GM12878 (cell line): ENCODE results near the gene FOXP4.

Experiments used
- GATAD2B ChIP-seq: fragments of 450-650 bp; conservative IDR thresholded peaks from 2 replicates; pipeline ENCODE4 v1.6.1; 2017; ENCODE audit warnings: low read depth, mild to moderate bottlenecking, moderate library complexity
- HCFC1 ChIP-seq: fragments of 150-350 bp; IDR thresholded peaks from 2 replicates; pipeline ENCODE4 v1.6.1; 2014; ENCODE audit warnings: low read length
- JUNB ChIP-seq: IDR thresholded peaks from 2 replicates; pipeline ENCODE4 v1.6.1; 2016; ENCODE audit warnings: antibody characterized with exemption, mild to moderate bottlenecking
- NR2C1 ChIP-seq: fragments of 450-650 bp; IDR thresholded peaks from 2 replicates; pipeline ENCODE4 v1.6.1; 2017; ENCODE audit warnings: antibody characterized with exemption, mild to moderate bottlenecking, moderate library complexity
- NRF1 ChIP-seq: conservative IDR thresholded peaks from 2 replicates; pipeline ENCODE4 v1.6.1; 2011; ENCODE audit warnings: mild to moderate bottlenecking, low read depth, low read length, improper control_type of control experiment
- POLR2AphosphoS2 ChIP-seq: IDR thresholded peaks from 2 replicates; pipeline ENCODE4 v1.6.1; 2011; ENCODE audit warnings: low read depth, mild to moderate bottlenecking, low read length, improper control_type of control experiment, moderate library complexity
- RB1 ChIP-seq: fragments of 450-650 bp; formaldehyde crosslinking; IDR thresholded peaks from 2 replicates; pipeline ENCODE4 v1.6.1; 2017; ENCODE audit warnings: mild to moderate bottlenecking, borderline replicate concordance
- RFX5 ChIP-seq: IDR thresholded peaks from 2 replicates; pipeline ENCODE4 v1.6.1; 2011; ENCODE audit warnings: low read depth, low read length, improper control_type of control experiment
- SMC3 ChIP-seq: IDR thresholded peaks from 2 replicates; pipeline ENCODE4 v1.6.1; 2011; ENCODE audit warnings: low read length, improper control_type of control experiment, borderline replicate concordance
- SP1 ChIP-seq: IDR thresholded peaks from one replicate; pipeline ENCODE4 v1.6.1; 2011; ENCODE audit warnings: low read depth, low read length
- TARDBP ChIP-seq: IDR thresholded peaks from 2 replicates; pipeline ENCODE4 v1.6.1; 2016; ENCODE audit warnings: borderline replicate concordance
- TBL1XR1 ChIP-seq: IDR thresholded peaks from 2 replicates; pipeline ENCODE4 v1.6.1; 2012; ENCODE audit warnings: low read depth, low read length, improper control_type of control experiment
- TF ChIP-seq, protein P1 (sequence below): fragments of 450-650 bp; IDR thresholded peaks from 2 replicates; pipeline ENCODE4 v1.6.1; 2016; ENCODE audit warnings: mild to moderate bottlenecking, moderate library complexity, borderline replicate concordance
- TF ChIP-seq, protein P2 (sequence below): IDR thresholded peaks from 2 replicates; pipeline ENCODE4 v1.6.1; 2012; ENCODE audit warnings: low read length, inconsistent platforms

DNA sequence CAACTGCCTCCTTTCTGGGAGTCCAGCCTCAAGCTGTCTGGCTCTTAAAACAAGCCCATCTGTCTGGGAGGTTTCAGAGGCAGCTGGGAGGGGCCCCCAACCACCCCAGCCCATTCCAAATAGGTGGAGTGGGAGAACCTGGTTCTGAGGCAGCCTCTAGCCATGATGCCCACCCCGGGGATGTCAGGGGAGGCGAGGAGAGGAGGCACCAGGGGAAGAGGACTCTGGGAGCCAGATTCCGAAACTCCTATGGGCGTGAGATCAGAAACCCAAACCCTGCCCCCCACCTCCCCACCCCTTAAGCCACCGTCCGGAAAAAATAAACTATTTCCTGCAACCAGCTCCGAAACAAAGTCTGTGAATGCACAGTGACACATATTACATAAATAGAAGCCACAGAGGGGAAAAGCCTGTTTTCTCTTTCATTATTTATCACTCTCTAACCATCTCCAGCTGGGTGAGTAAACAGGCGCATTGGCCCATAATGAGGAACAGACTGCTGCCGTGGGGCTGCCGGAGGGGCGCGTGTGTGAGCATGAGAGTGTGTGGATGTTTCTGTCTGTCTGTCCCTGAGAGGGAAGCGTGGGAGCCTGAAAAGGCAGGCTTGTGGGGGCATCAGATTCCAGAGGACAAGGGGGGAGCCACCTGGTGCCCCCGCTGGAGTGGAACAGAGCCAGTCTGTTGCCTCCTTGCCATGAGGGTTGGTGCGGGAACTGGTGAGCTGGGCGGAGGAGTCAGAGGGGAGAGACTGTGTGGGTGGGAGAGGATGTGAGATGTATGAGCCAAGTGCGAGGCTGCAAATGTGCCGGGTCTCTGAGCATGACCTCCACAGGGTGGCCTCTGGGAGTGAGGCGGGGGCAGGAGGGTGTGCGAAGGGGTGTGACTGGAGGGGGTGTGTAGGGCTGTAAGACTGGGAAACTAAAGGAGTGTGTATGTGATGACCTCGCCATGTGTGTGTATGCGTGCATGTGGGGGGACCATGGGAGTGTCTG lies 14.3 kb upstream of the FOXP4 start:
- TF ChIP-seq RFX5 (no peak), SMC3 (0 out of 2 replicates have a peak, but pooled peaks have one; percentile 6), NRF1 (no peak), HCFC1 (no peak; the same call in 1 of the 2 replicates), JUNB (peak; percentile 99), SP1 (peak; percentile 73), POLR2AphosphoS2 (no peak), TBL1XR1 (peak; percentile 99), RB1 (peak; percentile 87; the same call in 1 of the 2 replicates), NR2C1 (peak; percentile 34; the same call in 1 of the 2 replicates), GATAD2B (peak; percentile 96), TARDBP (peak; percentile 29; the same call in 1 of the 2 replicates)
- TF ChIP-seq, protein P1, sequence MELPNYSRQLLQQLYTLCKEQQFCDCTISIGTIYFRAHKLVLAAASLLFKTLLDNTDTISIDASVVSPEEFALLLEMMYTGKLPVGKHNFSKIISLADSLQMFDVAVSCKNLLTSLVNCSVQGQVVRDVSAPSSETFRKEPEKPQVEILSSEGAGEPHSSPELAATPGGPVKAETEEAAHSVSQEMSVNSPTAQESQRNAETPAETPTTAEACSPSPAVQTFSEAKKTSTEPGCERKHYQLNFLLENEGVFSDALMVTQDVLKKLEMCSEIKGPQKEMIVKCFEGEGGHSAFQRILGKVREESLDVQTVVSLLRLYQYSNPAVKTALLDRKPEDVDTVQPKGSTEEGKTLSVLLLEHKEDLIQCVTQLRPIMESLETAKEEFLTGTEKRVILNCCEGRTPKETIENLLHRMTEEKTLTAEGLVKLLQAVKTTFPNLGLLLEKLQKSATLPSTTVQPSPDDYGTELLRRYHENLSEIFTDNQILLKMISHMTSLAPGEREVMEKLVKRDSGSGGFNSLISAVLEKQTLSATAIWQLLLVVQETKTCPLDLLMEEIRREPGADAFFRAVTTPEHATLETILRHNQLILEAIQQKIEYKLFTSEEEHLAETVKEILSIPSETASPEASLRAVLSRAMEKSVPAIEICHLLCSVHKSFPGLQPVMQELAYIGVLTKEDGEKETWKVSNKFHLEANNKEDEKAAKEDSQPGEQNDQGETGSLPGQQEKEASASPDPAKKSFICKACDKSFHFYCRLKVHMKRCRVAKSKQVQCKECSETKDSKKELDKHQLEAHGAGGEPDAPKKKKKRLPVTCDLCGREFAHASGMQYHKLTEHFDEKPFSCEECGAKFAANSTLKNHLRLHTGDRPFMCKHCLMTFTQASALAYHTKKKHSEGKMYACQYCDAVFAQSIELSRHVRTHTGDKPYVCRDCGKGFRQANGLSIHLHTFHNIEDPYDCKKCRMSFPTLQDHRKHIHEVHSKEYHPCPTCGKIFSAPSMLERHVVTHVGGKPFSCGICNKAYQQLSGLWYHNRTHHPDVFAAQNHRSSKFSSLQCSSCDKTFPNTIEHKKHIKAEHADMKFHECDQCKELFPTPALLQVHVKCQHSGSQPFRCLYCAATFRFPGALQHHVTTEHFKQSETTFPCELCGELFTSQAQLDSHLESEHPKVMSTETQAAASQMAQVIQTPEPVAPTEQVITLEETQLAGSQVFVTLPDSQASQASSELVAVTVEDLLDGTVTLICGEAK = 0 out of 2 replicates have a peak, but pooled peaks have one; percentile 7
- TF ChIP-seq, protein P2, sequence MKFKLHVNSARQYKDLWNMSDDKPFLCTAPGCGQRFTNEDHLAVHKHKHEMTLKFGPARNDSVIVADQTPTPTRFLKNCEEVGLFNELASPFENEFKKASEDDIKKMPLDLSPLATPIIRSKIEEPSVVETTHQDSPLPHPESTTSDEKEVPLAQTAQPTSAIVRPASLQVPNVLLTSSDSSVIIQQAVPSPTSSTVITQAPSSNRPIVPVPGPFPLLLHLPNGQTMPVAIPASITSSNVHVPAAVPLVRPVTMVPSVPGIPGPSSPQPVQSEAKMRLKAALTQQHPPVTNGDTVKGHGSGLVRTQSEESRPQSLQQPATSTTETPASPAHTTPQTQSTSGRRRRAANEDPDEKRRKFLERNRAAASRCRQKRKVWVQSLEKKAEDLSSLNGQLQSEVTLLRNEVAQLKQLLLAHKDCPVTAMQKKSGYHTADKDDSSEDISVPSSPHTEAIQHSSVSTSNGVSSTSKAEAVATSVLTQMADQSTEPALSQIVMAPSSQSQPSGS = peak; percentile 99
